Hindlimb muscle (tissue), 1 donor: ENCODE results near the gene EPS8L1. TPM values are rescaled to one million over a fixed set of nuclear protein-coding genes. Genes with fewer than 3 reads are reported as not detected.
A peak's percentile ranks its signal among the peaks of the same experiment; 100 is the strongest.

Experiments
- DNase-seq: peaks from one replicate; pipeline ENCODE4 v3.0.0-alpha.2; 2013
- polyA plus RNA-seq: library from polyadenylated mRNA; unstranded; fragments of 120-200 nt; gene quantifications from one replicate; pipeline ENCODE4 v1.2.1, GENCODE V29; 2013; ENCODE audit not compliant: insufficient read length

EPS8L1 gene
- polyA plus RNA-seq, 1 donor = 2.6 TPM

DNA sequence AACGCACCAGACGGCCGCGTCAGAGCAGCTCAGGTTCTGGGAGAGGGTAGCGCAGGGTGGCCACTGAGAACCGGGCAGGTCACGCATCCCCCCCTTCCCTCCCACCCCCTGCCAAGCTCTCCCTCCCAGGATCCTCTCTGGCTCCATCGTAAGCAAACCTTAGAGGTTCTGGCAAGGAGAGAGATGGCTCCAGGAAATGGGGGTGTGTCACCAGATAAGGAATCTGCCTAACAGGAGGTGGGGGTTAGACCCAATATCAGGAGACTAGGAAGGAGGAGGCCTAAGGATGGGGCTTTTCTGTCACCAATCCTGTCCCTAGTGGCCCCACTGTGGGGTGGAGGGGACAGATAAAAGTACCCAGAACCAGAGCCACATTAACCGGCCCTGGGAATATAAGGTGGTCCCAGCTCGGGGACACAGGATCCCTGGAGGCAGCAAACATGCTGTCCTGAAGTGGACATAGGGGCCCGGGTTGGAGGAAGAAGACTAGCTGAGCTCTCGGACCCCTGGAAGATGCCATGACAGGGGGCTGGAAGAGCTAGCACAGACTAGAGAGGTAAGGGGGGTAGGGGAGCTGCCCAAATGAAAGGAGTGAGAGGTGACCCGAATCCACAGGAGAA is 39.9 kb downstream of the EPS8L1 start:
- no peak for DNase-seq

DNA sequence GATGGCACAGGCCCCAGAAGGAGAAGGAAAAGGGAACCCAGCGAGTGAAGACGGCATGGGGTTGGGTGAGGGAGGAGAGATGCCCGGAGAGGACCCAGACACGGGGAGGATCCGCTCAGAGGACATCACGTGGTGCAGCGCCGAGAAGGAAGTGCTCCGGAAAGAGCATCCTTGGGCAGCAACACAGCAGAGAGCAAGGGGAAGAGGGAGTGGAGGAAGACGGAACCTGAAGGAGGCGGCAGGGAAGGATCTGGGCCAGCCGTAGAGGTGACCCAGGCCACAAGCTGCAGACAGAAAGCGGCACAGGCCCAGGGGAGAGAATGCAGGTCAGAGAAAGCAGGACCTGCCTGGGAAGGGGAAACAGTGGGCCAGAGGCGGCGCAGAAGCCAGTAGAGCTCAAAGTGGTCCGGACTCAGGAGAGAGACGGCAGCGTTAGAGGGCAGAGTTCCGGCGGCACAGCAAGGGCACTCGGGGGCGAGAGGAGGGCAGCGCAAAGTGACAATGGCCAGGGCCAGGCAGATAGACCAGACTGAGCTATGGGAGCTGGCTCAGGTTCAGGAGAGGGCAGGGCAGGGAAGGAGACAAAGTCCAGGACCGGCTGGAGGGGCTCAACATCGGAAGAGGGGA is 40.7 kb downstream of the EPS8L1 start:
- peak; percentile 76 for DNase-seq

DNA sequence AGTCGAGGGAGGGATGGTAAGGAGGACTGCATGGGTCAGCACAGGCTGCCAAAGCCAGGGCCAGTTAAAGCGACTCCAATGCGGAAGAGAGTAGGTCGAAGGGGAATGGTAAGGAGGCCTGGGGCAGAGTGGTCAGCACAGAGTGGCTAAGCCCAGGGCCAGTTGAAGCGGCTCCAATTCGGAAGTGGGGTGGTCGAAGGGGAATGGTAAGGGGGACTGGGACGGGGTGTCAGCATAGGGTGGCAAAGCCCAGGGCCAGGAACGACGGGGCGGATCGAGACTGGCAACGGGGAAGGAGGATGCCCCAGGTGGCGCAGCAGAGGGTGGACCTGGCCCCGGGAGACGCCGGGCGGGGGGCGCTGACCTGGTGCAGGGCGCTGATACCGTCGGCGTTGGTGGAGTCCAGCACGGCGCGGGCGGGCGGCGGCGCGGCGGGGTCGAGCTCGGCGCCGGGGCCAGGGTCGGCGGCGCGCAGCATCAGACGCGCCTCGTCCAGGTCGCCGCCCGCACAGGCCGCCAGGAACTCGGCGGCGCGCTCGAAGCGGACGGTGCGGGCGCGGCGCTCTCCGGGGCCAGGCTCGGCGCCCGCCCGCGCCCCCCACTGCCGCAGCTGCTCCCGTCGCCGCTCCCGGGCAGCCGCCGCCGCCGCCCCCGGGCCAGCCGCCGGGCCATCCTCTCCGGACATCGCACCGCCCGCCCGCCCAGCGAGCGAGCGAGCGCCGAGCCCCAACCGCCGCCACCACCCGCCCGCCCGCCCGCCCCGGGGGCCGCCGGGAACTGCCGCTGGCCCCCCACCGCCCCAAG is 41.4 kb downstream of the EPS8L1 start, which contains the start of gene PPP1R12C:
PPP1R12C (minus strand) TSS at position 779 of the 804 bp plus-strand sequence; CDS start at position 685, 94 bp downstream.
- no peak for DNase-seq

DNA sequence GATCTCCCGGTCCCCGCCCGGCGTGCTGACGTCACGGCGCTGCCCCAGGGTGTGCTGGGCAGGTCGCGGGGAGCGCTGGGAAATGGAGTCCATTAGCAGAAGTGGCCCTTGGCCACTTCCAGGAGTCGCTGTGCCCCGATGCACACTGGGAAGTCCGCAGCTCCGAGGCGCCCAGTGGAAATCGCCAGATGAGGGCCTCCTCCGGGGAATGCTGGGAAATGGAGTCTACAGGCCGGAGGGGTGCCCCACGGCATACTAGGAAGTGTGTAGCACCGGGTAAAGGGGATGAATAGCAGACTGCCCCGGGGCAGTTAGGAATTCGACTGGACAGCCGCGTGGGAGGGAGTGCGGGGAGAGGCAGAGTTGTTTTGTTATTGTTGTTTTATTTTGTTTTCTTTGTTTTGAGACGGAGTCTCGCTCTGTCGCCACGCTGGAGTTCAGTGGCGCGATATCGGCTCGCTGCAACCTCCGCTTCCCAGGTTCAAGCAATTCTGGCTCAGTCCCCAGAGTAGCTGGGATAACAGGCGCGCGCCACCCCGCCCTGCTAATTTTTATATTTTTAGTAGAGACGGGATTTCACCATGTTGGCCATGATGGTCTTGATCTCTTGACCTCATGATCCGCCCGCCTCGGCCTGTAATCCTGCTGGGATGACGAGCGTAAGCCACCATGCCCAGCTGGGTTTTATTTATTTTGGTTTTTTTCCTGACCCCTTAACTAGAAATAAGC is 42.2 kb downstream of the EPS8L1 start:
- peak; percentile 100 for DNase-seq

DNA sequence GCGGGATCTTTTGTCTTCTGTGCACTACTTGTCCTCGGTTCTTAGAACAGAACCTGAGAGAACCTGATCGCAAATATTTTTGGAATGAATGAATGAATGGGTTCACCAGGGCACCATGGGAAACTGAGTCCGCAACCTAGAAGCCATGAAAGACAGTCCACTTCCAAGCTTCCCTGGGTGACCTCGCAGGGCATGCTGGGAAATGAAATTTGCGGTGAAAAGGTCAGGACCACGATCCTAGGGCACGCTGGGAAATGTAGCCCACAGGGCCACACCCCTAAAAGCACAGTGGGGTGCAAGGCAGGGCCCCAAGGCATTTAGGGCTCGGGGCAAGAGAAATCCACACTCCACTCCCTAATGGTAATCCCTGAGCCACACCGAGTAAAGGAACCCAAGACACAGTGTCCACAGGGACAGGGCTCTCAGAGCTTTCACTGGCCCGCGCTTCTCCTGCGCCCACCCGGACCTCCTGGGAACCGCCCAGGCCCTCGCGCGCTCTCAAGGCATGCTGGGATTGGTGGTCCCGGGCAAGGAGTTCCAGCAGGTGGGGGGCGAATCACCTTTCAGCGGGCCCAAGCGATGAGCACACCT is 42.8 kb downstream of the EPS8L1 start:
- no peak for DNase-seq

DNA sequence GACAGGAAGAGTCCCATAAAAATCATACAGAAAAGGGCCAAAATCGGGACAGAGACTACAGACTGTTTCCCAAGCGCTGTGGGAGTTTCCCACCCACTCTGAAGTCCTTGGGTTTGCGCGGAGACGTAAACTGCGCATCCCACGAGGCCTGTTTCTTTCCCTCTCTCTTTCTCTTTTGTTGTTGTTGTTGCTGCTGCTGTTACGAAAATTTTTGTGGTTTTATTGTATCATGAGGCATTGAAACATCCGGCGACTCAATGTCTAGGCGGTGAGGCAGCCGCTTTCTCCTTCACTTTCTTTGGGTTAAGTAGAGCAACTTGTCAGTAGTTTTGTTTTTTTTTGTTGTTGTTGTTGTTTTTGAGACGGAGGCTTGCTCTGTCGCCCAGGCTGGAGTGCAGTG is 43.4 kb downstream of the EPS8L1 start:
- no peak for DNase-seq

DNA sequence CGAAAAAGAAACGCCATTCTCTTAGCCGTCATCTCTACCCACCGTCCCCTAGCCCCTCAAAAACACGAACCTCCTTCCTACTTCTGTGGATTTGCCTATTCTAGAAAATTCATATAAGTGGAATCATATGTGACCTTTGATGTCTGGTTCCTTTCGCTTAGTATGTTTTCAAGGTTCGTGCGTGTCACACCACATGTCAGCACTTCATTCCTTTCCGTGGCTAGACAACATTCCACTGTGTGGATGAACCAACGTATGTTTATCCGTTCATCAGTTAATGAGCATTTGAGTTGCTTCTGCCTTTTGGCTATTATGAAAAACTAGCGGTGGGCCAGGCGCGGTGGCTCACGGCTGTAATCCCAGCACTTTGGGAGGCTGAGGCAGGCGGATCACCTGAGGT is 55.8 kb downstream of the EPS8L1 start:
- DNase-seq = no peak

DNA sequence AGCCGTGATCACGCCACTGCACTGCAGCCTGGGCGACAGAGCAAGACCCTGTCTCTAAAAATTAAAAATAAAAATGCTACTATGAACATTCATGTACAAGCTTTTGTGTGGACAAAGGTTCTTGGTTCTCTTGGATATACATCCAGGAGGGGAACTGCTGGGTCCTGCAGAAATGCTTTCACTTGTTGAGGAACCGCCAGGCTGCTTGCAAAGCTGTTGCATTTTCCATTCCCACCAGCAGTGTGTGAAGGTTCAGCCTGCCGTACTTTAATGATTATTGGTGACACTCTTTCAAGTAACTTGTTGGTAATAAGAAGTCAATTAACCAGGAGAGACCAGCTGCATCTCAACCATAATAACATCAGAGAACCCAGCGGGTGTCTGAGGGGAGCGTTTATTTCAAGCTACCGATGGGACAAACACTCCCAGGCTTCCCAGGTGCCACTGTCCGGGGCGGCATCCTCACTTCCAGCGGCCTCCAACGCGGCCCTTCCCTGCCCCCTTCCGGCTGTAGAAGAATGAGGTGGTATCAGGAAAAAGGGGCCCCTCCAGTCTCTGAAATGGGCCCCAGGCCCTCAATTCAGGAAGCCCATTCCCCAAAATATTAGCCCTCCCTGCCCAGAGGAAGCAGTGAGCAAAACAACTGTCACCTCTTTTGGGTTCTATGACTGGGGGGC is 56.9 kb downstream of the EPS8L1 start:
- DNase-seq = no peak

DNA sequence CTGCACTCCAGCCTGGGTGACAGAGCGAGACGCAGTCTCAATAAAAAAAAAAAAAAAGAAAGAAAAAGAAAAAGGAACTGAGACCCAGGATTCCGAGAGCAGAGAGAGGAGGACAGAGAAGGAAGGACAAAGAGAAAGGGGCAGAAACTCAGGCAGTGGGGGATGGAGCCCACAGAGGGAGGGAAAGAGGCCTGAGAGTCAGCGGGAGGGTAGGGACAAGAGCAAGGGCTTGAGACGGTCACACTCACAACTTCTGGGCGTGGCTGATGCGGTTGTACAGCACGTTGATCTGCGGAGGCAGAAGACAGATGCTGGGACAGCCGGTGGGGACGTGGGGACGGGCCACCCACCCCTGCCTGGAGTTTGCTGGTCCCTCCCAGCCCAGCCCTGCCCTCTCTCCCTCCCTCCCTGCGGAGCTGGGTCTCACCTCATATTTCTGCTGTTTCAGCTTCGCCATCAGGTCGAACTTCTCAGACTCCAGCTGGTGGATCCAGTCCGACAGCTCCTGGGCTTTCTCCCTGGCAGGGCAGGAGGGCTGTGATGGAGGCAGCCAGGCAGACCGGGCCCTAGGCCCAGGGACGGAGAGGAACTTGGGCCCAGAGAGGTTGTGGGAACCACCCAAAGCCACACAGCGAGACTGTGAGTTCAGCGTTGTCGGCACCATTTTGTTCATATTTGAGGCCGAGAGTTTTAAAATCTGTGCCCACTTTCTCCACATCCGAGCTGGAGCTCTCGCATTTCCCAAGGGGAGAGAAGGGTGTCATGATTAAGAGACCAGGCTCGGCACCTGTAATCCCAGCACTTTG is 58.2 kb downstream of the EPS8L1 start:
- DNase-seq = no peak

DNA sequence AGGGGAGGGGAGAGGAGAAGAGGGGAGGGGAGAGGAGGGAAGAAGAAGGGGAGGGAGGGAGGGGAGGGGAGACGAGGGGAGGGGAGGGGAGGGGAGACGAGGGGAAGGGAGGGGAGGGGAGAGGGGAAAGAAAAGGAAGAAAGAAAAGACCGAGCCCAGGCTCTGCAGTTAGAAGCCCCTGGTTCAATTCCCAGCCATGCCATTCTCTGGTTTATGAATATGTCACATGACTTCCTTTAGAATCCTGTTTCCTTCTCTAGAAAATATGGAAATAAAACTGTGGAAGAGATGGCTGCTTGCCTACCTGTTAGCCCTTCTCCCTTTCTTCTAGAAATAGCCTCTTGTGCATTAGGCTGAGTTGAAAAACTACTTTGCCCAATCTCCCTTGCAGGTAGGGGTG is 59.1 kb downstream of the EPS8L1 start:
- no peak for DNase-seq

DNA sequence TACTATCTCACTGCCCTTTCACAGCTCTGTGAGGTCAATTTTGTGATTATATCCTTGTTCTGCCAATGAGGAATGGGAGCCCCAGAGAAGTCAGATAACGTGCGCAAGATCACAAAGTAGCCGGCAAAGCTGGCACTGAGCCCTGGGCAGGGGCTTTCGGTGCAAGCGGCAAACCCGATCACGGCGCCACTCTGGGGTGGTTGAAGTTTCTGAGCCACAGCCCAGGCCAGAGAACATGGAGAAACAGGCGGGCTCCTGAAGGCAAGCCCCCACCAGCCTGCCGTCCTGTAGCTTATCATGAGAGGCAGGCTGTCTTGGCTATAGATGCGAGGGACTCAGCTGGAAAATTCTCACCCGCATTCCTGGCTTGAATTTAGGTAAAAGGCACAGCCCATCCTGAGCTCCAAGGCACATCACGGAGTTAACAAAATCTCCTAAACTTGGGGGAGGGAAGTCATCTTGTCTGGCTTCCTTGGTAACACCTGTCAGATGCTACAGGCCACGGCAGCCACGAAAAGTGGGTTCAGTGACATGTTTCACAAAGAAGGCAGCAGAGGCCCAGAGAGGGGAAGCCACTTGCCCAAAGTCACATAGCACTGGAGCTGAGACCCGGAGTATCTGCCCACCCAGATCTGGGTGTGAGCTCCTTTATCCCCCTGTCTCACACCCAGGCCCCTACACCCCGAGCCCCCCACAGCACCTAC is 60.9 kb downstream of the EPS8L1 start:
- no peak for DNase-seq

Other genes starting within 250 kb of the EPS8L1 start
- not detected for gene KIR2DS4, start 243.2 kb upstream of the EPS8L1 start, polyA plus RNA-seq
- gene KIR3DL2, start 225.4 kb upstream of the EPS8L1 start, polyA plus RNA-seq = not detected
- 0.35 TPM for gene FCAR, start 201.6 kb upstream of the EPS8L1 start, polyA plus RNA-seq
- gene NCR1, start 169.7 kb upstream of the EPS8L1 start, polyA plus RNA-seq = 0.35 TPM
- not detected for gene NLRP7, start 128.3 kb upstream of the EPS8L1 start, polyA plus RNA-seq
- gene NLRP2, start 109.5 kb upstream of the EPS8L1 start, polyA plus RNA-seq = 0.59 TPM
- 0.15 TPM for gene GP6, start 37.6 kb upstream of the EPS8L1 start, polyA plus RNA-seq
- 14.5 TPM for gene RDH13, start 12.7 kb upstream of the EPS8L1 start, polyA plus RNA-seq
- 74.0 TPM for gene PPP1R12C, start 41.8 kb downstream of the EPS8L1 start, polyA plus RNA-seq
- gene TNNT1, start 73.3 kb downstream of the EPS8L1 start, polyA plus RNA-seq = 516 TPM
- gene TNNI3, start 81.9 kb downstream of the EPS8L1 start, polyA plus RNA-seq = 1.9 TPM
- 1.2 TPM for gene DNAAF3, start 90.7 kb downstream of the EPS8L1 start, polyA plus RNA-seq
- 0.13 TPM for gene SYT5, start 104.4 kb downstream of the EPS8L1 start, polyA plus RNA-seq
- 0.27 TPM for gene PTPRH, start 133.6 kb downstream of the EPS8L1 start, polyA plus RNA-seq
- 2.6 TPM for gene TMEM86B, start 152.9 kb downstream of the EPS8L1 start, polyA plus RNA-seq
- 31.5 TPM for gene PPP6R1, start 183.1 kb downstream of the EPS8L1 start, polyA plus RNA-seq
- 30.6 TPM for gene HSPBP1, start 204.2 kb downstream of the EPS8L1 start, polyA plus RNA-seq
- 5.8 TPM for gene BRSK1, start 208.1 kb downstream of the EPS8L1 start, polyA plus RNA-seq
- gene TMEM150B, start 249.5 kb downstream of the EPS8L1 start, polyA plus RNA-seq = 1.3 TPM